HepG2 (cell line): ENCODE results near the gene CACNG1. TPM values are rescaled to one million over a fixed set of nuclear protein-coding genes. Genes with fewer than 3 reads are reported as not detected.

ENCODE experiments used
- ATAC-seq: fragments of 200-7000 bp; cut with Tn5 transposase; 3 replicates; pipeline ENCODE4 v1.9.1; 2020; ENCODE audit warnings: mild to moderate bottlenecking, moderate library complexity
- Bru-seq: library from RNA; stranded (reverse); fragments of 400-500 nt; gene quantifications from one replicate; lab custom pipeline; 2021; lab: Mats Ljungman, UMichigan
- BruChase-seq, 2 experiments: library from RNA; stranded (reverse); fragments of 400-500 nt; gene quantifications; one replicate each; lab custom pipeline; 2021; lab: Mats Ljungman, UMichigan
- BruUV-seq: library from RNA; stranded (reverse); fragments of 400-500 nt; replicated peaks from 2 replicates; lab custom pipeline; 2021; lab: Mats Ljungman, UMichigan
- CTCF ChIA-PET: fragments of 300-600 bp; formaldehyde crosslinking; extraction: SDS; loops from one replicate; lab custom pipeline; 2021; ENCODE audit warnings: low total read pairs, inconsistent platforms, low intra/inter-chr PET ratio; lab: Yijun Ruan, JAX
- POLR2A ChIA-PET: fragments of 350-600 bp; sonication (Branson Sonifier 250); formaldehyde crosslinking; loops from one replicate; lab custom pipeline; 2020; ENCODE audit warnings: antibody characterized with exemption, inconsistent platforms; lab: Yijun Ruan, JAX
- DNase-seq: peaks from one replicate; pipeline ENCODE4 v3.0.0-alpha.2; 2015; ENCODE audit warnings: low spot score
- FAIRE-seq: peaks from 3 replicates; lab custom pipeline; 2011; peaks lifted over from hg19 to GRCh38; lab: Jason Lieb, UNC
- H2AFZ ChIP-seq: one replicate; pipeline ENCODE4 v1.6.1; 2011; ENCODE audit warnings: low read length, inconsistent platforms
- H3K27ac ChIP-seq: fragments of 300-600 bp; 3 replicates; pipeline ENCODE4 v1.8.0; 2011; ENCODE audit warnings: mixed run types, mild to moderate bottlenecking, mixed read lengths, low read length, inconsistent platforms; ENCODE audit not compliant: insufficient read depth; ENCODE audit errors: extremely low read length
- H3K27me3 ChIP-seq, 2 experiments: fragments of 200-600 bp in 1 of 2; 2 replicates in 1 of 2; 3 replicates in 1 of 2; pipeline versions ENCODE4 v1.6.0 to v1.8.0; 2011; ENCODE audit warnings: low read length in 2 of 2, mild to moderate bottlenecking in 2 of 2, moderate library complexity in 2 of 2, inconsistent platforms in 1 of 2; ENCODE audit not compliant: insufficient read depth in 2 of 2, control insufficient read depth in 1 of 2
- H3K36me3 ChIP-seq, 2 experiments: fragments of 200-600 bp in 1 of 2; replicated peaks in 1 of 2; 2 replicates in 1 of 2; 3 replicates in 1 of 2; pipeline versions ENCODE4 v1.5.1 to v1.8.0; 2011; ENCODE audit warnings: low read length in 2 of 2, inconsistent platforms in 1 of 2; ENCODE audit not compliant: insufficient read depth in 2 of 2, control insufficient read depth in 1 of 2
- H3K4me1 ChIP-seq: 2 replicates; pipeline ENCODE4 v1.5.1; 2012; ENCODE audit warnings: low read length, inconsistent platforms; ENCODE audit not compliant: insufficient read depth
- H3K4me2 ChIP-seq: 2 replicates; pipeline ENCODE4 v1.6.0; 2011; ENCODE audit warnings: low read depth, low read length, inconsistent platforms
- H3K4me3 ChIP-seq, 3 experiments: fragments of 200-600 bp in 1 of 3; sonication (generic), shearing (Covaris generic) in 1 of 3; replicated peaks in 1 of 3; 2 replicates each; pipeline ENCODE4 v1.5.1; 2011 to 2016; ENCODE audit warnings: low read length in 3 of 3, inconsistent platforms in 2 of 3, low read depth in 2 of 3, mild to moderate bottlenecking in 2 of 3, control low read depth in 1 of 3, mixed read lengths in 1 of 3; ENCODE audit not compliant: insufficient read depth in 1 of 3
- H3K79me2 ChIP-seq: one replicate; pipeline ENCODE4 v1.6.1; 2011; ENCODE audit warnings: low read length, inconsistent platforms; ENCODE audit not compliant: insufficient read depth
- H3K9ac ChIP-seq: 2 replicates; pipeline ENCODE4 v1.6.0; 2011; ENCODE audit warnings: mild to moderate bottlenecking, low read depth, low read length, inconsistent platforms; ENCODE audit not compliant: insufficient read depth
- H3K9me3 ChIP-seq: 2 replicates; pipeline ENCODE4 v1.5.1; 2012; ENCODE audit warnings: mild to moderate bottlenecking, low read length
- H4K20me1 ChIP-seq: 2 replicates; pipeline ENCODE4 v1.6.0; 2011; ENCODE audit warnings: inconsistent platforms, mild to moderate bottlenecking, low read length, moderate library complexity; ENCODE audit not compliant: insufficient read depth
- CREM ChIP-seq, 2 experiments: sonication (generic) in 1 of 2; formaldehyde crosslinking in 1 of 2; IDR thresholded peaks; 2 replicates each; pipeline versions ENCODE4 v1.4.0 to v1.6.1; 2016 to 2020; ENCODE audit warnings: antibody characterized with exemption in 1 of 2, mild to moderate bottlenecking in 1 of 2, missing genetic modification reagents in 1 of 2
- ELF1 ChIP-seq: sonication (generic); formaldehyde crosslinking; IDR thresholded peaks from 2 replicates; pipeline ENCODE4 v1.4.0; 2020; ENCODE audit warnings: missing genetic modification reagents
- MAFF ChIP-seq: IDR thresholded peaks from 2 replicates; pipeline ENCODE4 v1.6.1; 2011; ENCODE audit warnings: low read depth, low read length, improper control_type of control experiment
- MAZ ChIP-seq, 2 experiments: sonication (generic) in 1 of 2; formaldehyde crosslinking in 1 of 2; IDR thresholded peaks; 2 replicates each; pipeline versions ENCODE4 v1.5.0 to v1.6.1; 2012 to 2020; ENCODE audit warnings: low read depth in 2 of 2, mild to moderate bottlenecking in 2 of 2, borderline replicate concordance in 1 of 2, improper control_type of control experiment in 1 of 2, low read length in 1 of 2, missing genetic modification reagents in 1 of 2, moderate library complexity in 1 of 2
- NFIC ChIP-seq: IDR thresholded peaks from 2 replicates; pipeline ENCODE4 v1.6.1; 2012; ENCODE audit warnings: mild to moderate bottlenecking, low read length, inconsistent platforms
- SALL1 ChIP-seq: sonication (generic); formaldehyde crosslinking; IDR thresholded peaks from 2 replicates; pipeline ENCODE4 v1.8.0; 2022; ENCODE audit warnings: mild to moderate bottlenecking, missing genetic modification reagents
- SNAPC4 ChIP-seq: sonication (generic); formaldehyde crosslinking; IDR thresholded peaks from 2 replicates; pipeline ENCODE4 v1.4.0; 2020; ENCODE audit warnings: mild to moderate bottlenecking, missing genetic modification reagents
- ZNF746 ChIP-seq: sonication (generic); formaldehyde crosslinking; IDR thresholded peaks from 2 replicates; pipeline ENCODE4 v1.8.0; 2022; ENCODE audit warnings: mild to moderate bottlenecking, missing genetic modification reagents
- ZNF839 ChIP-seq: sonication (generic); formaldehyde crosslinking; IDR thresholded peaks from 2 replicates; pipeline ENCODE4 v1.4.0; 2020; ENCODE audit warnings: missing genetic modification reagents, mild to moderate bottlenecking, borderline replicate concordance
- WGBS: methylation state at CpG from one replicate; pipeline ENCODE4 v1.1.6; 2017; ENCODE audit warnings: low lambda C conversion rate; 5-methylcytosine and 5-hydroxymethylcytosine counted together
- in situ Hi-C: cut with HindIII; loops from 2 replicates; pipeline ENCODE4 v1.10.0; 2017; ENCODE audit warnings: low pct_unique_long_range_greater_than_20kb; ENCODE audit not compliant: extremely low pct_ligation_motif_present
- intact Hi-C: fragments of 100-400 bp; cut with micrococcal nuclease; formaldehyde crosslinking; loops from one replicate; pipeline ENCODE4 v1.10.0; 2022; ENCODE audit not compliant: unreplicated experiment
- long read RNA-seq, 2 experiments: library from RNA in 1 of 2; library from polyadenylated mRNA in 1 of 2; stranded (forward) in 1 of 2; unstranded in 1 of 2; transcript quantifications; one replicate each; pipeline ENCODE4 v2.0.0, GENCODE V29; 2019 to 2022
- polyA minus RNA-seq, 3 experiments: library from RNA; depleted of rRNA, polyadenylated mRNA; stranded (reverse); fragments of >200 nt; gene quantifications; 2 replicates each; pipeline ENCODE4 v1.2.3, GENCODE V29; 2011; ENCODE audit warnings: low replicate concordance in 1 of 3
- polyA plus RNA-seq, 8 experiments: library from polyadenylated mRNA; depleted of rRNA in 3 of 8; stranded (reverse) in 7 of 8; unstranded in 1 of 8; fragments of >200 nt; fragmentation: Illumina TruSeq in 4 of 8; extraction: Trizol in 4 of 8; gene quantifications; 2 replicates each; pipeline versions ENCODE4 v1.2.1 to v1.2.3, GENCODE V29; 2011 to 2016; ENCODE audit warnings: low read depth in 4 of 8, missing spikeins in 1 of 8, mixed read lengths in 1 of 8; ENCODE audit not compliant: insufficient read depth in 1 of 8
- total RNA-seq, 5 experiments: library from RNA; depleted of rRNA; stranded (reverse); fragments of >200 nt; fragmentation: Illumina TruSeq; extraction: Trizol; gene quantifications; 2 replicates each; pipeline ENCODE4 v1.2.3, GENCODE V29; 2016; ENCODE audit warnings: low read depth in 1 of 5

The CACNG1 gene, protein sequence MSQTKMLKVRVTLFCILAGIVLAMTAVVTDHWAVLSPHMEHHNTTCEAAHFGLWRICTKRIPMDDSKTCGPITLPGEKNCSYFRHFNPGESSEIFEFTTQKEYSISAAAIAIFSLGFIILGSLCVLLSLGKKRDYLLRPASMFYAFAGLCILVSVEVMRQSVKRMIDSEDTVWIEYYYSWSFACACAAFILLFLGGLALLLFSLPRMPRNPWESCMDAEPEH
- total RNA-seq (2016; rRNA removed; fragmentation: Illumina TruSeq; extraction: Trizol) (not detected in 2 replicates), polyA plus RNA-seq (2011; rRNA removed) (not detected in 2 replicates), polyA minus RNA-seq (2011; rRNA and poly(A)+ RNA removed; ENCODE audit: low replicate concordance) (not detected in 2 replicates), Bru-seq, nascent RNA (not detected), BruChase-seq, experiment 1, labeled RNA remaining after a 6-hour chase (not detected), BruChase-seq, experiment 2, labeled RNA remaining after a 2-hour chase (not detected)
- not detected in 2 replicates for total RNA-seq (2016; cell fraction: cytosol; rRNA removed; fragmentation: Illumina TruSeq; extraction: Trizol; ENCODE audit: low read depth)
- total RNA-seq (2016; cell fraction: insoluble cytoplasmic fraction; rRNA removed; fragmentation: Illumina TruSeq; extraction: Trizol): not detected in 2 replicates
- total RNA-seq (2016; cell fraction: membrane; rRNA removed; fragmentation: Illumina TruSeq; extraction: Trizol): not detected in 2 replicates
- total RNA-seq (2016; cell fraction: nucleus; rRNA removed; fragmentation: Illumina TruSeq; extraction: Trizol): not detected in 2 replicates
- polyA plus RNA-seq (2011; cell fraction: cytosol; rRNA removed): not detected in 2 replicates
- not detected in 2 replicates for polyA plus RNA-seq (2011; cell fraction: nucleus; rRNA removed)
- not detected in 2 replicates for polyA plus RNA-seq (2012)
- not detected in 2 replicates for polyA plus RNA-seq (2016; cell fraction: cytosol; fragmentation: Illumina TruSeq; extraction: Trizol; ENCODE audit: low read depth)
- polyA plus RNA-seq (2016; cell fraction: insoluble cytoplasmic fraction; fragmentation: Illumina TruSeq; extraction: Trizol; ENCODE audit: low read depth): not detected in 2 replicates
- not detected in 2 replicates for polyA plus RNA-seq (2016; cell fraction: membrane; fragmentation: Illumina TruSeq; extraction: Trizol; ENCODE audit: low read depth)
- polyA plus RNA-seq (2016; cell fraction: nucleus; fragmentation: Illumina TruSeq; extraction: Trizol; ENCODE audit: insufficient read depth, low read depth): not detected in 2 replicates
- not detected in 2 replicates for polyA minus RNA-seq (2011; cell fraction: cytosol; rRNA and poly(A)+ RNA removed)
- not detected in 2 replicates for polyA minus RNA-seq (2011; cell fraction: nucleus; rRNA and poly(A)+ RNA removed)
- long read RNA-seq, experiment 1: 0 reads
- long read RNA-seq, experiment 2: 0 reads

GRCh38 chr17:67044016-67044772 is at the start of gene CACNG1:
Gene CACNG1 (plus strand): TSS chr17:67044554. CDS start chr17:67044661, 107 bp downstream.
- FAIRE-seq: no peak

More at GRCh38 chr17:67044016-67044772, at the start of gene CACNG1:
- in situ Hi-C loops: no loop called here
- Histone ChIP-seq H3K9ac (no peak within 1 kb of the TSS), H3K36me3 (no peaks in the 10 kb centered on the region), H4K20me1 (no peaks in the 10 kb centered on the region), H3K4me1 (peaks cover 15% of the 10 kb centered on the region), H3K27ac (no peak within 1 kb of the TSS), H3K4me2 (no peak within 1 kb of the TSS), H2AFZ (no peak within 1 kb of the TSS), H3K79me2 (no peaks in the 10 kb centered on the region), H3K27me3 (peaks cover 1 to 24% of the 10 kb centered on the region in 2 experiments; a peak in 3 of 5 replicates), H3K9me3 (peaks cover 19% of the 10 kb centered on the region), H3K4me3 (no peak within 1 kb of the TSS)
- POLR2A ChIA-PET: no interaction called here
- TF ChIP-seq NFIC (no peak), MAFF (no peak), ELF1 (CRISPR knock-in tag) (no peak), SNAPC4 (CRISPR knock-in tag) (no peak), ZNF839 (no peak), CREM (IDR thresholded peaks at IDR 0.05) (no peak), CREM (CRISPR knock-in tag; IDR thresholded peaks at IDR 0.05) (no peak), SALL1 (CRISPR knock-in tag) (no peak), ZNF746 (CRISPR knock-in tag) (no peak), MAZ (IDR thresholded peaks at IDR 0.05; ENCODE audit: borderline replicate concordance, low read depth, low read length) (no peak), MAZ (CRISPR knock-in tag; IDR thresholded peaks at IDR 0.05; ENCODE audit: low read depth) (no peak)
- intact Hi-C loops: no loop called here
- DNase-seq (no peak), ATAC-seq (no peak; the same call in 2 of the 3 replicates)
- 59% methylated on average over 21 of the region's 32 CpGs for WGBS
- no TSS peak for BruUV-seq
- CTCF ChIA-PET: no interaction called here
